HG03159 (cell line): ENCODE data around the gene SERTAD2.

Experiments used
- ATAC-seq: cut with Tn5 transposase; IDR thresholded peaks from one replicate; pipeline ENCODE4 v1.9.1; 2021; ENCODE audit warnings: mild to moderate bottlenecking, moderate library complexity; ENCODE audit not compliant: unreplicated experiment

SERTAD2 gene

GRCh38 chr2:64630752-64631151 lies 23.0 kb downstream of the SERTAD2 start:
- no peak for ATAC-seq

GRCh38 chr2:64629875-64630274 lies 23.8 kb downstream of the SERTAD2 start:
- no peak for ATAC-seq

- ATAC-seq: no peak
These were observed 24.4 kb downstream of the SERTAD2 start for GRCh38 chr2:64629329-64629781.

GRCh38 chr2:64627860-64628841 lies 25.6 kb downstream of the SERTAD2 start:
- no peak for ATAC-seq

GRCh38 chr2:64626963-64627760 lies 26.6 kb downstream of the SERTAD2 start:
- ATAC-seq: no peak

- no peak for ATAC-seq
These were observed 27.4 kb downstream of the SERTAD2 start for GRCh38 chr2:64626146-64626809.

- ATAC-seq: no peak
These were observed 28.2 kb downstream of the SERTAD2 start for GRCh38 chr2:64625299-64626145.

GRCh38 chr2:64624862-64625261 lies 28.9 kb downstream of the SERTAD2 start:
- no peak for ATAC-seq

GRCh38 chr2:64624108-64624610 lies 29.6 kb downstream of the SERTAD2 start:
- no peak for ATAC-seq

GRCh38 chr2:64623242-64623850 lies 30.4 kb downstream of the SERTAD2 start:
- no peak for ATAC-seq

GRCh38 chr2:64622443-64623241 lies 31.1 kb downstream of the SERTAD2 start:
- ATAC-seq: no peak

GRCh38 chr2:64620661-64621060 lies 33.1 kb downstream of the SERTAD2 start:
- no peak for ATAC-seq

- no peak for ATAC-seq
These were observed 36.0 kb downstream of the SERTAD2 start for GRCh38 chr2:64617631-64618151.

- ATAC-seq: no peak
These were observed 37.7 kb downstream of the SERTAD2 start for GRCh38 chr2:64615844-64616536.

GRCh38 chr2:64615192-64615763 lies 38.4 kb downstream of the SERTAD2 start:
- no peak for ATAC-seq

- ATAC-seq: no peak
These were observed 40.4 kb downstream of the SERTAD2 start for GRCh38 chr2:64613276-64613675.

GRCh38 chr2:64612575-64613195 lies 41.0 kb downstream of the SERTAD2 start:
- ATAC-seq: no peak
